NCI-H510A (cell line): ENCODE results near the gene ACSL5.

ENCODE experiments used
- DNase-seq: peaks from one replicate; lab custom pipeline; 2025; lab: John Stamatoyannopoulos, UW

Gene ACSL5

GRCh38 chr10:112465299-112465883, 91.5 kb downstream of the ACSL5 start:
- DNase-seq, result no peak

- DNase-seq, result no peak
Measured at GRCh38 chr10:112466802-112467201, 92.9 kb downstream of the ACSL5 start.

GRCh38 chr10:112467541-112468075, 93.7 kb downstream of the ACSL5 start:
- DNase-seq, result no peak

- no peak for DNase-seq
Measured at GRCh38 chr10:112471878-112472487, 98.1 kb downstream of the ACSL5 start.

GRCh38 chr10:112475575-112476218, 101.8 kb downstream of the ACSL5 start:
- no peak for DNase-seq
